HG02943 (cell line): ENCODE results near the gene TMEM131L.
"Not testable (repeated sequence)": the region's sequence is repeated elsewhere in the genome, so short reads cannot be mapped to it uniquely, and the experiment has no call there.

Source experiments
- ATAC-seq: cut with Tn5 transposase; IDR thresholded peaks from one replicate; pipeline ENCODE4 v1.9.1; 2021; ENCODE audit warnings: mild to moderate bottlenecking, low read depth, moderate library complexity; ENCODE audit not compliant: unreplicated experiment

Gene TMEM131L

GRCh38 chr4:153639833-153640802 is 174.0 kb downstream of the TMEM131L start:
- no peak for ATAC-seq

- ATAC-seq, result no peak
Measured at GRCh38 chr4:153641532-153641931, 175.4 kb downstream of the TMEM131L start.

GRCh38 chr4:153643406-153644383 is 177.5 kb downstream of the TMEM131L start:
- ATAC-seq, result peak; percentile 83

GRCh38 chr4:153645183-153645582 is 179.0 kb downstream of the TMEM131L start:
- no peak for ATAC-seq

GRCh38 chr4:153646261-153646660 is 180.1 kb downstream of the TMEM131L start:
- ATAC-seq, result no peak

- no peak for ATAC-seq
Measured at GRCh38 chr4:153646978-153647377, 180.8 kb downstream of the TMEM131L start.

- no peak for ATAC-seq
Measured at GRCh38 chr4:153647975-153648374, 181.8 kb downstream of the TMEM131L start.

GRCh38 chr4:153649572-153649991 is 183.4 kb downstream of the TMEM131L start:
- ATAC-seq, result no peak

- ATAC-seq, result no peak
Measured at GRCh38 chr4:153651116-153651515, 185.0 kb downstream of the TMEM131L start.

GRCh38 chr4:153651587-153651986 is 185.4 kb downstream of the TMEM131L start:
- no peak for ATAC-seq

GRCh38 chr4:153652051-153652784 is 186.1 kb downstream of the TMEM131L start:
- ATAC-seq, result no peak

GRCh38 chr4:153655002-153655541 is 188.9 kb downstream of the TMEM131L start:
- no peak for ATAC-seq

- no peak for ATAC-seq
Measured at GRCh38 chr4:153655928-153656327, 189.8 kb downstream of the TMEM131L start.

- ATAC-seq, result no peak
Measured at GRCh38 chr4:153661215-153661822, 195.2 kb downstream of the TMEM131L start.

- ATAC-seq, result no peak
Measured at GRCh38 chr4:153661908-153662307, 195.7 kb downstream of the TMEM131L start.

GRCh38 chr4:153663667-153664066 is 197.5 kb downstream of the TMEM131L start:
- ATAC-seq, result no peak

- not testable (repeated sequence) for ATAC-seq
Measured at GRCh38 chr4:153666505-153666904, 200.3 kb downstream of the TMEM131L start.

GRCh38 chr4:153668647-153669046 is 202.5 kb downstream of the TMEM131L start:
- no peak for ATAC-seq

- ATAC-seq, result no peak
Measured at GRCh38 chr4:153669838-153670237, 203.7 kb downstream of the TMEM131L start.

- no peak for ATAC-seq
Measured at GRCh38 chr4:153676486-153676885, 210.3 kb downstream of the TMEM131L start.
